Measurements from ENCODE around the gene INVS.

The INVS gene

DNA sequence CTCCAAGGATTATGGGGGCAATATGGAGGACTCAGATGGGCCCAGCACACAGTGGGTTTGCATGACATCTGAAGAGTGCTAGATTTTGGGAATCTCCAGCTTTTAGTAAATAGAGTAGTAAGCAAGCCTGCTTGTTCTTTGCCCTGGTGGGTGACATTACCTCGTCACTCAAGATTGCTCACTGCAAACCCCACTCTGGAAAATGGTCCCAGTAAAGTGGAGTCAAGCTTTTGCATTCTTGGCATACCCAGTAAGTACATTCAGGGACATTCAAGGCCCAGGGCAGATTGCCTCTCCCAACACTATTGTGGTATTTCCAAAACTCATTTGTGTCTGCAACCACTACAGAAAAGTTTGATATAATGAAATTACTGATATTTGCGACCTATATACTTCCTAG, 118.5 kb downstream of the INVS start:
- no peak for ATAC-seq
- TF ChIP-seq, protein P1, sequence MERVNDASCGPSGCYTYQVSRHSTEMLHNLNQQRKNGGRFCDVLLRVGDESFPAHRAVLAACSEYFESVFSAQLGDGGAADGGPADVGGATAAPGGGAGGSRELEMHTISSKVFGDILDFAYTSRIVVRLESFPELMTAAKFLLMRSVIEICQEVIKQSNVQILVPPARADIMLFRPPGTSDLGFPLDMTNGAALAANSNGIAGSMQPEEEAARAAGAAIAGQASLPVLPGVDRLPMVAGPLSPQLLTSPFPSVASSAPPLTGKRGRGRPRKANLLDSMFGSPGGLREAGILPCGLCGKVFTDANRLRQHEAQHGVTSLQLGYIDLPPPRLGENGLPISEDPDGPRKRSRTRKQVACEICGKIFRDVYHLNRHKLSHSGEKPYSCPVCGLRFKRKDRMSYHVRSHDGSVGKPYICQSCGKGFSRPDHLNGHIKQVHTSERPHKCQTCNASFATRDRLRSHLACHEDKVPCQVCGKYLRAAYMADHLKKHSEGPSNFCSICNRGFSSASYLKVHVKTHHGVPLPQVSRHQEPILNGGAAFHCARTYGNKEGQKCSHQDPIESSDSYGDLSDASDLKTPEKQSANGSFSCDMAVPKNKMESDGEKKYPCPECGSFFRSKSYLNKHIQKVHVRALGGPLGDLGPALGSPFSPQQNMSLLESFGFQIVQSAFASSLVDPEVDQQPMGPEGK (CRISPR knock-in tag; IDR thresholded peaks at IDR 0.05; ENCODE audit: borderline replicate concordance): no peak

DNA sequence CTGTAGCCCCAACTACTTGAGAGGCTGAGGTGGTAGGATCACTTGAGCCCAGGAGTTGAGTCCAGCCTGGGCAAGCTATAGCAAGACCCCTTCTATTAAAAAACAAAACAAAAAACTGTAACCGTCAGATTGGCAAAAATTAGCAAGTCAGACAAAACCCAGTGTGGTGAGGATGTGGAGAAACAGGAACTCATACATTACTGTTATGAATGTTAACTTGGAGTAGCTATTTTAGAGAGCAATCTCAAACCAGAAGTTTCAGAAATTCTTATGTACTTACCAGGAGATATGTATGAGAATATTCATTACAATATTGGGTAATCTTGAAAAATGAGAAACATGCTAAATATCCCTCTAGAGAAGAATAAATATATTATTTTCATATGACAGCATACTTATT, 120.3 kb downstream of the INVS start:
- TF ChIP-seq ZFP30 (CRISPR knock-in tag; IDR thresholded peaks at IDR 0.05) (no peak), BACH2 (CRISPR knock-in tag; IDR thresholded peaks at IDR 0.05; ENCODE audit: borderline replicate concordance) (no peak), TOX (CRISPR knock-in tag; IDR thresholded peaks at IDR 0.05; ENCODE audit: borderline replicate concordance) (no peak), OSR1 (CRISPR knock-in tag; IDR thresholded peaks at IDR 0.05) (no peak), ESRRG (CRISPR knock-in tag; IDR thresholded peaks at IDR 0.05) (no peak), GLIS3 (CRISPR knock-in tag; IDR thresholded peaks at IDR 0.05) (no peak), ZNF8 (CRISPR knock-in tag; IDR thresholded peaks at IDR 0.05) (no peak), ZNF70 (CRISPR knock-in tag; IDR thresholded peaks at IDR 0.05) (no peak), RARB (CRISPR knock-in tag; IDR thresholded peaks at IDR 0.05) (no peak), CSDC2 (CRISPR knock-in tag; IDR thresholded peaks at IDR 0.05) (no peak), ZNF565 (CRISPR knock-in tag; conservative IDR thresholded peaks at IDR 0.05; ENCODE audit: low read depth) (no peak), ARNTL (CRISPR knock-in tag; IDR thresholded peaks at IDR 0.05; ENCODE audit: borderline replicate concordance, low read depth) (no peak), ISL1 (CRISPR knock-in tag; IDR thresholded peaks at IDR 0.05) (no peak)
- TF ChIP-seq, protein P2, sequence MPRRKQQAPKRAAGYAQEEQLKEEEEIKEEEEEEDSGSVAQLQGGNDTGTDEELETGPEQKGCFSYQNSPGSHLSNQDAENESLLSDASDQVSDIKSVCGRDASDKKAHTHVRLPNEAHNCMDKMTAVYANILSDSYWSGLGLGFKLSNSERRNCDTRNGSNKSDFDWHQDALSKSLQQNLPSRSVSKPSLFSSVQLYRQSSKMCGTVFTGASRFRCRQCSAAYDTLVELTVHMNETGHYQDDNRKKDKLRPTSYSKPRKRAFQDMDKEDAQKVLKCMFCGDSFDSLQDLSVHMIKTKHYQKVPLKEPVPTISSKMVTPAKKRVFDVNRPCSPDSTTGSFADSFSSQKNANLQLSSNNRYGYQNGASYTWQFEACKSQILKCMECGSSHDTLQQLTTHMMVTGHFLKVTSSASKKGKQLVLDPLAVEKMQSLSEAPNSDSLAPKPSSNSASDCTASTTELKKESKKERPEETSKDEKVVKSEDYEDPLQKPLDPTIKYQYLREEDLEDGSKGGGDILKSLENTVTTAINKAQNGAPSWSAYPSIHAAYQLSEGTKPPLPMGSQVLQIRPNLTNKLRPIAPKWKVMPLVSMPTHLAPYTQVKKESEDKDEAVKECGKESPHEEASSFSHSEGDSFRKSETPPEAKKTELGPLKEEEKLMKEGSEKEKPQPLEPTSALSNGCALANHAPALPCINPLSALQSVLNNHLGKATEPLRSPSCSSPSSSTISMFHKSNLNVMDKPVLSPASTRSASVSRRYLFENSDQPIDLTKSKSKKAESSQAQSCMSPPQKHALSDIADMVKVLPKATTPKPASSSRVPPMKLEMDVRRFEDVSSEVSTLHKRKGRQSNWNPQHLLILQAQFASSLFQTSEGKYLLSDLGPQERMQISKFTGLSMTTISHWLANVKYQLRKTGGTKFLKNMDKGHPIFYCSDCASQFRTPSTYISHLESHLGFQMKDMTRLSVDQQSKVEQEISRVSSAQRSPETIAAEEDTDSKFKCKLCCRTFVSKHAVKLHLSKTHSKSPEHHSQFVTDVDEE (CRISPR knock-in tag; IDR thresholded peaks at IDR 0.05): no peak
- TF ChIP-seq, protein P1 (CRISPR knock-in tag; IDR thresholded peaks at IDR 0.05; ENCODE audit: borderline replicate concordance): no peak
- TF ChIP-seq, protein P3, sequence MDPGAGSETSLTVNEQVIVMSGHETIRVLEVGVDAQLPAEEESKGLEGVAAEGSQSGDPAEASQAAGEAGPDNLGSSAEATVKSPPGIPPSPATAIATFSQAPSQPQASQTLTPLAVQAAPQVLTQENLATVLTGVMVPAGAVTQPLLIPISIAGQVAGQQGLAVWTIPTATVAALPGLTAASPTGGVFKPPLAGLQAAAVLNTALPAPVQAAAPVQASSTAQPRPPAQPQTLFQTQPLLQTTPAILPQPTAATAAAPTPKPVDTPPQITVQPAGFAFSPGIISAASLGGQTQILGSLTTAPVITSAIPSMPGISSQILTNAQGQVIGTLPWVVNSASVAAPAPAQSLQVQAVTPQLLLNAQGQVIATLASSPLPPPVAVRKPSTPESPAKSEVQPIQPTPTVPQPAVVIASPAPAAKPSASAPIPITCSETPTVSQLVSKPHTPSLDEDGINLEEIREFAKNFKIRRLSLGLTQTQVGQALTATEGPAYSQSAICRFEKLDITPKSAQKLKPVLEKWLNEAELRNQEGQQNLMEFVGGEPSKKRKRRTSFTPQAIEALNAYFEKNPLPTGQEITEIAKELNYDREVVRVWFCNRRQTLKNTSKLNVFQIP (CRISPR knock-in tag; IDR thresholded peaks at IDR 0.05; ENCODE audit: borderline replicate concordance, low read depth): no peak
- no peak for ATAC-seq

DNA sequence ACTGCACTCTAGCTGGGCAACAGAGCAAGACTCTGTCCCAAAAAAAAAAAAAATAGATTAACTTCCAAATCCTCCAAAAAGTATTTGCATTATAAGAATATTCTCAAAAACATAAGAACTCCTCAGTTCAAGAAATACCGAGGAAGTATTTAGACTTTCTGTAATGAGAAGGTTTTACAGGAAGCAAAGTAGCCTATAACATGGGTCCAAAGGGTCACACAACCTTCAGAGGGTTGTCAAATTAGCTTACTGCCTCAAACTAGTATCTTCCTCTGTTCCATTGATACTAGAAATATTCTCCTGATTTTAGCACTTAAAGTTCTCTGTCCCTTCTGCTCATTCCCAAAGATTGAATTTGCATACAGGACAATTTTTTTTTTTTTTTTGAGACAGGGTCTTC, 121.9 kb downstream of the INVS start:
- ATAC-seq: no peak
- no peak for TF ChIP-seq BACH2 (CRISPR knock-in tag; IDR thresholded peaks at IDR 0.05; ENCODE audit: borderline replicate concordance)
- no peak for TF ChIP-seq ZFP3 (CRISPR knock-in tag; IDR thresholded peaks at IDR 0.05)
- TF ChIP-seq, protein P3 (CRISPR knock-in tag; IDR thresholded peaks at IDR 0.05; ENCODE audit: borderline replicate concordance, low read depth): no peak
- no peak for TF ChIP-seq TOX (CRISPR knock-in tag; IDR thresholded peaks at IDR 0.05; ENCODE audit: borderline replicate concordance)
- no peak for TF ChIP-seq ARNTL (CRISPR knock-in tag; IDR thresholded peaks at IDR 0.05; ENCODE audit: borderline replicate concordance, low read depth)
- no peak for TF ChIP-seq ISL1 (CRISPR knock-in tag; IDR thresholded peaks at IDR 0.05)

DNA sequence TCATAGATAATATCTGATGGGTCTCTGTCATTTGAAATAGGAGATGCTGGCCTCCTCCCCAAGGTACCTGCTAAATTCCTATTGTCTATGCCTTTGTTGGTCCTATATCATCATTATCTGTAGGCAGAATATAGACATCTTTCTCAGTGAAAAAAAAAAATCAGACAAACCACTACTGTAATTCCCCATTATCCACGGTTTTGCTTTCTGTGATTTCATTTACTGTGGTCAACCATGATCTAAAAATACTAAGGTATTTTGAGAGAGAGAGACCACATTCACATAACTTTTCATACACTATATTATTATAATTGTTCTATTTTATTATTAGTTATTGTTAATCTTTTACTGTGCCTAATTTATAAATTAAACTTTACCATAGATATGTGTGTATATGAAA, 122.5 kb downstream of the INVS start:
- no peak for ATAC-seq
- TF ChIP-seq ZNF565 (CRISPR knock-in tag; conservative IDR thresholded peaks at IDR 0.05; ENCODE audit: low read depth): no peak
- TF ChIP-seq, protein P1 (CRISPR knock-in tag; IDR thresholded peaks at IDR 0.05; ENCODE audit: borderline replicate concordance): no peak
- no peak for TF ChIP-seq ZC3H10 (CRISPR knock-in tag; IDR thresholded peaks at IDR 0.05)
- TF ChIP-seq TCF4 (CRISPR knock-in tag; IDR thresholded peaks at IDR 0.05; ENCODE audit: borderline replicate concordance): no peak
- TF ChIP-seq RARB (CRISPR knock-in tag; IDR thresholded peaks at IDR 0.05): no peak
- TF ChIP-seq GLIS3 (CRISPR knock-in tag; IDR thresholded peaks at IDR 0.05): no peak
- TF ChIP-seq OSR1 (CRISPR knock-in tag; IDR thresholded peaks at IDR 0.05): no peak
- TF ChIP-seq TOX (CRISPR knock-in tag; IDR thresholded peaks at IDR 0.05; ENCODE audit: borderline replicate concordance): no peak
- TF ChIP-seq, protein P4, sequence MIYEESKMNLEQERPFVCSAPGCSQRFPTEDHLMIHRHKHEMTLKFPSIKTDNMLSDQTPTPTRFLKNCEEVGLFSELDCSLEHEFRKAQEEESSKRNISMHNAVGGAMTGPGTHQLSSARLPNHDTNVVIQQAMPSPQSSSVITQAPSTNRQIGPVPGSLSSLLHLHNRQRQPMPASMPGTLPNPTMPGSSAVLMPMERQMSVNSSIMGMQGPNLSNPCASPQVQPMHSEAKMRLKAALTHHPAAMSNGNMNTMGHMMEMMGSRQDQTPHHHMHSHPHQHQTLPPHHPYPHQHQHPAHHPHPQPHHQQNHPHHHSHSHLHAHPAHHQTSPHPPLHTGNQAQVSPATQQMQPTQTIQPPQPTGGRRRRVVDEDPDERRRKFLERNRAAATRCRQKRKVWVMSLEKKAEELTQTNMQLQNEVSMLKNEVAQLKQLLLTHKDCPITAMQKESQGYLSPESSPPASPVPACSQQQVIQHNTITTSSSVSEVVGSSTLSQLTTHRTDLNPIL (CRISPR knock-in tag; IDR thresholded peaks at IDR 0.05; ENCODE audit: low read depth): no peak
- TF ChIP-seq, protein P3 (CRISPR knock-in tag; IDR thresholded peaks at IDR 0.05; ENCODE audit: borderline replicate concordance, low read depth): no peak
- TF ChIP-seq ESRRG (CRISPR knock-in tag; IDR thresholded peaks at IDR 0.05): no peak
- no peak for TF ChIP-seq CSDC2 (CRISPR knock-in tag; IDR thresholded peaks at IDR 0.05)

Data from SK-N-SH treated with all-trans-retinoic acid at 6 μM for 48 hours (cell line).